KBM-7 (cell line): ENCODE data around the gene DYDC2.
"Not testable (repeated sequence)": the region's sequence is repeated elsewhere in the genome, so short reads cannot be mapped to it uniquely, and the experiment has no call there.

Experiments
- DNase-seq: peaks from one replicate; pipeline ENCODE4 v3.0.0-alpha.2; 2015
- in situ Hi-C: fragments of 300-500 bp; cut with MboI; formaldehyde crosslinking; loops from 2 replicates; pipeline ENCODE4 v1.14.3; 2020; ENCODE audit warnings: low sequenced_read_pairs, low pct_unique_long_range_greater_than_20kb, mixed read lengths

DYDC2 gene

GRCh38 chr10:80356563-80356988, at the start of gene DYDC2, which contains the start of gene DYDC1:
TSS of gene DYDC2 (plus strand) at chr10:80356781. CDS start at chr10:80362444, 5,663 bp downstream.
TSS of gene DYDC1 (minus strand) at chr10:80356755. CDS start at chr10:80352601, 4,154 bp downstream.
- peak; percentile 15 for DNase-seq
- in situ Hi-C loops = no loop called here

- in situ Hi-C loops = no loop called here
- no peak for DNase-seq
Measured at GRCh38 chr10:80313523-80313922, 43.1 kb upstream of the DYDC2 start.

- no peak for DNase-seq
- in situ Hi-C loops = no loop called here
Measured at GRCh38 chr10:80315391-80315790, 41.2 kb upstream of the DYDC2 start.

DNA sequence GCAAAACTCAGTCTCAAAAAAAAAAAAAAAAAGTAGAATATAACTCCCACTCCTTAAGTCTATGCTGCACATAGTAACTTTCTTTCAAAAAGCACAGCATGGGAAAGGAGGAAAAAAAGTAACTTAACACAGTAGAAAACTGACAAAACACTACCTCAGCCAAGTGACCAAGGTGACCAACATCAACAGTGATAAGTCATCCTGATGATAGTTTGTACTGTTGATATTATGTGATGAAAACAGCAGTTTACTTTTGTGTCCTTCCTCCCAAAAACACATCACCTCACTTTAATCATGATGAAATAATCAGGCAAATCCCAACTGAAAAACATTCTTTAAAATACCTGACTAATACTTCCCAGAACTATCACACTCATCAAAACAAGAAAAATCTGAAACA, 37.8 kb upstream of the DYDC2 start:
- in situ Hi-C loops = no loop called here
- no peak for DNase-seq

GRCh38 chr10:80319318-80319717, 37.3 kb upstream of the DYDC2 start:
- in situ Hi-C loops = no loop called here
- DNase-seq = no peak

- DNase-seq = no peak
- in situ Hi-C loops = no loop called here
Measured at GRCh38 chr10:80319725-80320290, 36.8 kb upstream of the DYDC2 start.

- in situ Hi-C loops = no loop called here
- no peak for DNase-seq
Measured at GRCh38 chr10:80320377-80320776, 36.2 kb upstream of the DYDC2 start.

- no peak for DNase-seq
- in situ Hi-C loops = no loop called here
Measured at GRCh38 chr10:80321183-80321582, 35.4 kb upstream of the DYDC2 start.

- in situ Hi-C loops = no loop called here
- DNase-seq = no peak
Measured at GRCh38 chr10:80322158-80322557, 34.4 kb upstream of the DYDC2 start.

DNA sequence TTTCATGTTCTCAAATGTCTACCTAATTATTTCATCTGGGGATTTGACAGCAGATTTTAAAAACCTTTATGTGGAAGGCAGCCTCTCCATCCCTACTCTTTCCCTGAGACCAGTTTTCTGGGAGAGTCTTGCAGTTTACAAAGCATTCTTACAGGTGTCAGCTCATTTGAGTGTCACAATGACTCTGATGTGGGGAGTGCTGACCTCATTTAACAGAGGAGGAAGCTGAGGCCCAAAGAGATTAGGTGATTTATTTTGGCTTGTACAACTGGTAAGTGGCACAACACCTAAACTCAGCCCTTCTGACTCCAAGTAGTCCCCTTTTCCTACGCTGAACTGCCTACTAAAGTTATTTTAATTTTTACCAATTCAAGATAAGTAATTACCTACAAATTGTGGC, 33.9 kb upstream of the DYDC2 start:
- in situ Hi-C loops = no loop called here

DNA sequence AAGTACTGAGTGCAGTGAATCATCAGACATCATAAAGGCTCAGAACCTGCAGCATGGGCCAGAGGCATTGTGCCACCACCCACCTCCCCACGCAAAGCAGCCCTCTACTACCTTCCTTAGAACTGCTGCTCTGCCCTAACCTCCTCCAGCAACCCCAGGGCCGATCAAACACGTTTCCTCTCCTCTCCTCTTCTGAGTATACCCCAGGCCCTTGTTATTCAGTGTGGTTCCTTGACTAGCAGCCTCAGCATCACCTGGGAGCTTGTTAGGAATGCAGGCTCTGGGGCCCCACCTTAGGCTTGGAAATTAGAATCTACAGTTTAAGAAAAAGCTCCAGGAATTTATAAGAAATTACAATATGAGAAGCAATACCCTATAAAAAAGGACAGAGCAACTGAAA, 33.3 kb upstream of the DYDC2 start:
- in situ Hi-C loops = no loop called here
- no peak for DNase-seq

More for the DNA sequence above, 33.9 kb upstream of the DYDC2 start:
- DNase-seq = no peak

DNA sequence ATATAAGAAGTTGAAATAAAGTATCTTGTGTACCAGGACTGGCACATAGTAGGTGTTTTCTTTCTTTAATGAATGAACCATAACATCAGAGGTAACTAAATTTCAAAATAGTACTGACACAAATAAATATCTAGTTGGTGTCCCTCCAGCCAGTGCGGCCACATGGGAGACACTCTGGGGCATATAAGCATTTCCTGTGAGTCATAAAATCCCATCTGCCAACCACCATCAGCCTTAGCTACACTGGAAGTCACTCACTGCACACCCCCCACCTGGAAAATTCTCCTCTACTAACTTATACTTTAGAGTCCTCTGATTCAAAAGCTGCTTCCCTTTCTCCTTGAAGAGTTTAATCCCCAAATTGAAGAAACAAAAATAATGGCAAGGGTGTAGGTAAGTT, 32.5 kb upstream of the DYDC2 start:
- in situ Hi-C loops = no loop called here
- peak; percentile 3 for DNase-seq

GRCh38 chr10:80324891-80325364, 31.7 kb upstream of the DYDC2 start:
- in situ Hi-C loops = no loop called here
- no peak for DNase-seq

- no peak for DNase-seq
- in situ Hi-C loops = no loop called here
Measured at GRCh38 chr10:80333983-80334382, 22.6 kb upstream of the DYDC2 start.

GRCh38 chr10:80344276-80344675, 12.3 kb upstream of the DYDC2 start:
- in situ Hi-C loops = no loop called here
- DNase-seq = no peak

- no peak for DNase-seq
- in situ Hi-C loops = no loop called here
Measured at GRCh38 chr10:80344912-80345311, 11.7 kb upstream of the DYDC2 start.

- in situ Hi-C loops = no loop called here
- no peak for DNase-seq
Measured at GRCh38 chr10:80350251-80350650, 6.3 kb upstream of the DYDC2 start.

DNA sequence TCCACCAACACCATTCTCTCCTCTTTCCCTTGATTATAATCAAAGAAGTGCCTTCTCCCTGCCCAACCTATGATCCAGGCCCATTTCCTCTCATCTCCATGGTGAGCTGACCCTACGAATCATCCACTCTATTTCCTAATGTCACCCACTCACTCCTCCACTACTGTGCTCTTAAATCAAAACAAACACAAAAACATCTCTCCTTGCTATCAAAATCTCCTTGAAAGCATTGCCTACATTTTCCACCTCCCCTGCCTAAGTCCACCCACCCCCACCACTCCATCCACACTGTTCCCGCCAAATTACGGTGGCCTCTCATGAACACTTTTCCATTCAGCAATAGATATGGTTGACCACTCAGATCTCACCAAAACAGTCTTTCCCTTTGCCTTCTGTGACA, 5.4 kb upstream of the DYDC2 start:
- in situ Hi-C loops = no loop called here
- no peak for DNase-seq

GRCh38 chr10:80356989-80357850, 639 bp downstream of the DYDC2 start:
- in situ Hi-C loops = no loop called here
- no peak for DNase-seq

DNA sequence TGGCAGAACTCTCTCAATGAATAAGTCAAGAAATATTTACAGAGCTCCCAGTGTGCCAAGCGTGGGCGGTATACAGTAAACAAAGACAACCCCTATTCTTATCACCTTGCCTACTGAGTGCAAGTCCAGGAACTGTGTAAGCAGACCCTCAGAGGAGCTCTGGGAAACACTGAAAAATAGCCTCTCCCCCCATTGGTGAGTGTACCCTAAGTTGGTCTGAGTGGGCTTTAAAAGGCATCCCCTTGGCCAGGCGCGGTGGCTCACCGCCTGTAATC, 1.2 kb downstream of the DYDC2 start:
- no peak for DNase-seq
- in situ Hi-C loops = no loop called here

DNA sequence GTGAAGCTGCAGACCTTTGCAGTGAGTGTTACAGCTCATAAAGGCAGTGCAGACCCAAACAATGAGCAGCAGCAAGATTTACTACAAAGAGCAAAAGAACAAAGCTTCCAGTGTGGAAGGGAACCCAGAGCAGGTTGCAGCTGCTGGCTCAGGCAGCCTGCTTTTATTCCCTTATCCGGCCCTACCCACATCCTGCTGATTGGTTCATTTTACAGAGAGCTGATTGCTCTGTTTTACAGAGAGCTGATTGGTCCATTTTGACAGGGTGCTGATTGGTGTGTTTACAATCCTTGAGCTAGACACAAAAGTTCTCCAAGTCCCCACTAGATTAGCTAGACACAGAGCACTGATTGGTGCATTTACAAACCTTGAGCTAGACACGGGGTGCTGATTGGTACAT, 2.3 kb downstream of the DYDC2 start:
- in situ Hi-C loops, DNase-seq: not testable (repeated sequence)
